Psoas muscle (tissue), 8 donors: ENCODE measurements around the gene OR4M2. TPM values are rescaled to one million over a fixed set of nuclear protein-coding genes. Genes with fewer than 3 reads are reported as not detected.
A peak's percentile ranks its signal among the peaks of the same experiment; 100 is the strongest.
"Not testable (repeated sequence)": the region's sequence is repeated elsewhere in the genome, so short reads cannot be mapped to it uniquely, and the experiment has no call there.

ENCODE experiments used
- ATAC-seq, 4 donors: fragments of 200-7000 bp; cut with Tn5 transposase; one replicate each; pipeline ENCODE4 v1.9.1; 2020; ENCODE audit warnings: moderate library complexity in 3 of 4, mild to moderate bottlenecking in 2 of 4
- DNase-seq, 2 donors: peaks; one replicate each; pipeline ENCODE4 v3.0.0-alpha.2; 2020
- H3K27ac ChIP-seq: fragments of 200-600 bp; one replicate; pipeline ENCODE4 v1.8.0; 2022
- H3K27me3 ChIP-seq, 3 donors: fragments of 200-600 bp in 1 of 3; one replicate each; pipeline versions ENCODE4 v1.6.1 to v1.8.0; 2013 to 2022; ENCODE audit warnings: low read length in 2 of 3, mild to moderate bottlenecking in 2 of 3, moderate library complexity in 1 of 3; ENCODE audit not compliant: insufficient read depth in 3 of 3
- H3K36me3 ChIP-seq, 2 donors: fragments of 200-600 bp in 1 of 2; one replicate each; pipeline versions ENCODE4 v1.6.1 to v1.8.0; 2013 to 2022; ENCODE audit warnings: low read depth in 1 of 2, mild to moderate bottlenecking in 1 of 2, moderate library complexity in 1 of 2; ENCODE audit not compliant: insufficient read depth in 1 of 2
- H3K4me1 ChIP-seq: fragments of 200-600 bp; one replicate; pipeline ENCODE4 v1.8.0; 2022
- H3K4me3 ChIP-seq: fragments of 200-600 bp; one replicate; pipeline ENCODE4 v1.8.0; 2022; ENCODE audit warnings: mild to moderate bottlenecking
- H3K9me3 ChIP-seq: fragments of 200-600 bp; one replicate; pipeline ENCODE4 v1.8.0; 2022
- WGBS, 3 donors: extraction: QIAGEN DNeasy Blood & Tissue Kit; methylation state at CpG; one replicate each; pipeline versions ENCODE4 v1.1.6 to v1.1.7; 2013; 5-methylcytosine and 5-hydroxymethylcytosine counted together
- intact Hi-C, 2 donors: fragments of 100-400 bp; cut with DNase I; formaldehyde crosslinking; loops; one replicate each; pipeline versions ENCODE4 v1.11.0 to v1.14.2; 2022
- long read RNA-seq, 2 donors: library from polyadenylated mRNA; unstranded; transcript quantifications; one replicate each; pipeline ENCODE4 v2.0.0, GENCODE V29; 2021
- polyA plus RNA-seq, 3 donors: library from polyadenylated mRNA; stranded (reverse); fragments of 200-250 nt; gene quantifications; one replicate each; pipeline ENCODE4 v1.2.3, GENCODE V29; 2013
- total RNA-seq, 4 donors: library from RNA; stranded (reverse); fragmentation: NEBNext Ultra II Directional in 2 of 4; extraction: Animal tissue kit (Norgen Biotek cat#: 25700) in 2 of 4; gene quantifications; one replicate each; pipeline versions ENCODE4 v1.2.1 to v1.2.4, GENCODE V29; 2021 to 2023
- donor health status: healthy with polysubstance abuse.
- donor health status: DM: no; HTN: no; CAD: no; lungs with moderate emphysema.
- donor health status: Bipolar disorder and iron deficiency.
- donor health status: healthy.
- donor health status: DM: yes; HTN: yes; CAD: no.
- donor health status: DM: no; HTN: no; CAD: no.
- donor health status: DM: no; HTN: no; CAD: no.
- donor health status: DM: yes; HTN: yes; CAD: no.

OR4M2 gene, protein sequence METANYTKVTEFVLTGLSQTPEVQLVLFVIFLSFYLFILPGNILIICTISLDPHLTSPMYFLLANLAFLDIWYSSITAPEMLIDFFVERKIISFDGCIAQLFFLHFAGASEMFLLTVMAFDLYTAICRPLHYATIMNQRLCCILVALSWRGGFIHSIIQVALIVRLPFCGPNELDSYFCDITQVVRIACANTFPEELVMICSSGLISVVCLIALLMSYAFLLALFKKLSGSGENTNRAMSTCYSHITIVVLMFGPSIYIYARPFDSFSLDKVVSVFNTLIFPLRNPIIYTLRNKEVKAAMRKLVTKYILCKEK
- total RNA-seq = not detected
- polyA plus RNA-seq = not detected
- long read RNA-seq, donor 1 = 0 reads
- long read RNA-seq, donor 2 = 0 reads

DNA sequence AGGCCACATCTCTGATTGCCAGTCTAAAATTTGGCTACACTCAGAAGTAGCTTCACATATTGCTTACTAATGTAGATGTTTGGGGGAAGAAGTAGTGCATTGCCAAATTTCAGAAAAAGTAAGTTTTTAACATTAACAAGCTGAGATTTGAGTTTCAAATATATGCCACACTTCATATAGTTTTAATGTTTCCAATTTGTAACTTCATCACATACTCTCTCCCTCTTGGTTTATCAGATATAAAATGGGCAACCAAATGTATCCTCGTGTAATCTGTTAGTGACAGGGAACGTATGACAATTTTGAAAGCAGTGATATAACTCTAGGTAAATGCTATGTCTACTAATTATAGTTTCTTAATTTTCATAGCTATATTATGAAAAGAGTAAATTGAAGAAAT lies at the start of gene OR4M2:
TSS of gene OR4M2 (plus strand) at position 301 of the 400 bp plus-strand sequence. CDS start at position 399, 98 bp downstream.
- H3K4me3 ChIP-seq, intact Hi-C loops, H3K4me1 ChIP-seq, H3K9me3 ChIP-seq, ATAC-seq, DNase-seq, H3K27me3 ChIP-seq, H3K27ac ChIP-seq, H3K36me3 ChIP-seq: not testable (repeated sequence)
- no CpG with 5 or more reads among the region's 2 CpGs for WGBS, 3 donors

DNA sequence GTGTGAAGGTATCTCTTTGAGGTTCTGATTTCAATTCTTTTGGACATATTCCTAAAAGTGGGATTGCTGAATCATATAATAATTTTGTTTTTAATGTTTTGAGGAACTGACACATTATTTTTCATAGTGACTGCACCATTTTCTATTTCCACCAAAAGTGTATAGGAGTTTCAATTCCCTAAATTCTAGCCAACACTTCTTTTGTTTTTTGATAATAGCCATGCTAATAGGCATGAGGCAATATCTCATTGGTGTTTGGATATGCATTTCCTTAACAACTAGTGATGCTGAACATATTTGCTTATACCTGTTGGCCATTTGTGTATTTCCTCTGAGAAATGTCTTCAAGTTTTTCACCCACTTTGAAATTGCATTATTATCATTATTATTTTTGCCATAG lies 11.1 kb upstream of the OR4M2 start:
- DNase-seq, ATAC-seq, H3K27ac ChIP-seq, H3K9me3 ChIP-seq, intact Hi-C loops, H3K27me3 ChIP-seq, H3K4me3 ChIP-seq, H3K4me1 ChIP-seq, H3K36me3 ChIP-seq: not testable (repeated sequence)

DNA sequence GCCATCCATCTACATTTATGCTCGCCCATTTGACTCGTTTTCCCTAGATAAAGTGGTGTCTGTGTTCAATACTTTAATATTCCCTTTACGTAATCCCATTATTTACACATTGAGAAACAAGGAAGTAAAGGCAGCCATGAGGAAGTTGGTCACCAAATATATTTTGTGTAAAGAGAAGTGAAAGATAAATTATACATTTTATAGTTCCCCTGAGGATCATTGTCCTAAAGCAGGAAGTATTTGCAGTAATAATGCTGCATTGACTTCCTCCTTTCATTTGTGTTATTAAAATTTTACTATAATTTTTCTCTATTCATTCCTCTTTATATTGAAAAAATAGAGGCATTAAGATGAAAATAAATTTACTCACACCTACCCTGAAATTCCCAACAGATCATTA lies 1.1 kb downstream of the OR4M2 start:
- H3K4me1 ChIP-seq, H3K4me3 ChIP-seq, H3K27me3 ChIP-seq, DNase-seq, ATAC-seq, H3K9me3 ChIP-seq, H3K36me3 ChIP-seq, H3K27ac ChIP-seq, intact Hi-C loops: not testable (repeated sequence)
- no CpG with 5 or more reads among the region's 3 CpGs for WGBS, 3 donors

DNA sequence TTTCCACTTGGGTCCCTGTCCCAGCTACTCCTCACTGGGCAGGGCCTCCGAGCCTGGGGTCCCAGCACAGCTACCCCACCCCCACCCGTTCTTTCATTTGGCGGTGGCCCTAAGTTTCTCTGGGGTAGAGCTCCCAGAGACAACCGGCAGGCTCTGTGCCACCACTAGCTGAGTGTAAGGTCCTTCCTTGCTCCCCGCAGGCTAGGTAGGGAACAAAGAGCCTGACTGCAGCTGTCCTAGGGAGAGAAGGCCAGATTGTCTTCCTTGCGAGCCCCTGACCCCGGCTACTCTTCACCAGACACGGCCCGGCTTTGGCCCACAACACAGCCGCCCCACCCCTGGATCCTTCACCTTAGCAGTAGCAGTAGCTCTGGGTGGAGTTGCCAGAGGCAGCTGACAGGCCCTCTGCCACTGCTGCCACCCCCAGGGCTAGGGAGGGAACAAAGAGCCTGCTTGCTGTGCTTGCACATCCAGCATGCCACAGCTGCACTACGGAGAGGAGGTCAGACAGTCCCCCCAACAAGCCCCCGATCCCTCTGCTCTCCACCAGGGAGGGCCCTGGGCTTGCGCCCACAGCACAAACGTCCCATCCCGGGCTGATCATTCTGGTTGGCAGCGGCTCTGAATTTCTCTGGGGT lies 18.4 kb downstream of the OR4M2 start:
- DNase-seq, H3K4me1 ChIP-seq, H3K4me3 ChIP-seq, intact Hi-C loops, H3K27ac ChIP-seq, H3K9me3 ChIP-seq, H3K36me3 ChIP-seq, H3K27me3 ChIP-seq: not testable (repeated sequence)
- peak in 1 of 4 donors; percentile 49 for ATAC-seq
- 41 to 66% methylated on average over 3 of the region's 16 CpGs; no CpG with 5 or more reads in 1 of the 3 donors for WGBS, 3 donors

DNA sequence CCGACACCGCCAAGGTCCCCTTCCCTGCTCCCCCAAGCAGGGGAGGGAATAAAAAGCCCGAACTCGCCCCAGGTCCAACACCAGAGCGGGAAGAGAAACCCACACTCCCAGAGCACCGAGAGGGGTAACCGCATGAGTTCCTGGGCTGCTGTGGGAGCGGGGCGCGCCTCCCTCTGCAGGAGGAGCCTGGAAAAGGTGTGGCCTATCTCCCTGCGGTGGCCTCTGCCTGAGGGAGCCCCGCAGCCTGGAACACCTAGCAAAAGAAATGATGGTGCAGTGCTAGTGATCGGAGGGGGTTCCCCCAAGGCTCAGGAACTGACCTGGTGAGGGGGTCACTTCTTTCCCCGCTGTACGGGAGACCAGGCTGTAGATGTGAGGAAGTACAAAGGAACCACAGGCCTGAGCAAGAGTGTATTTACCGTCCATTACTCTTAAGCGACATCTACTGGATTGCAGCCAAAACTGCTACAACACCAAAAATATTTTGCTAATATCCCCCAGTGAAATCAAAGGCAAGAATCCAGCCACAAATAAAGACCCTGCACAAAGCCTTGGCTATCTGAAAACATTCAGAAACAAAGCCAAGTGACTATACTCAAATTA lies 19.1 kb downstream of the OR4M2 start:
- H3K27ac ChIP-seq, ATAC-seq, H3K27me3 ChIP-seq, DNase-seq, H3K4me1 ChIP-seq, intact Hi-C loops, H3K4me3 ChIP-seq, H3K36me3 ChIP-seq, H3K9me3 ChIP-seq: not testable (repeated sequence)
- WGBS, 3 donors = no CpG with 5 or more reads among the region's 17 CpGs

DNA sequence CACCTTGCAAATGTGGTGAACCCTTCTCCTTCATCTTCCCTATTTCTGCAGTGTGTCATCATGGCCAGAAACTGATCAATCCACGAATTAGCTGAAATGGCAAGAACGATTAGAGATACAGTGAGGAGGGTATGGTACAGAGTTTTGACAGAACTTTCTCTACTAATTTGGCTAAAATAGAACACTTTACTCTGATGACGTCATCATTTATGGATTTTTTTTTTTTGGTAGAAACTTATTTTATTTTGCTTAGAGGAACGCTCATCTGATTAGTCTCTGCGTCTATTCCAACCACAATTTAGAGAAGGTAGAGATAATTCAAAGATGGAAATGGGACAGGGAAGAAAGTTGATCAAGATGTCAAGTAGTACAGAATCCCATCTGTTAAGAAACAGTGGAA lies 41.7 kb downstream of the OR4M2 start:
- H3K4me1 ChIP-seq, DNase-seq, ATAC-seq, intact Hi-C loops, H3K9me3 ChIP-seq, H3K27me3 ChIP-seq, H3K36me3 ChIP-seq, H3K4me3 ChIP-seq, H3K27ac ChIP-seq: not testable (repeated sequence)
- 58 to 67% (median 58%) methylated on average over 5 of the region's 5 CpGs for WGBS, 3 donors

Other genes with a start within 250 kb of the OR4M2 start
- not detected for gene POTEB, start 202.8 kb upstream of the OR4M2 start, total RNA-seq
- not detected for gene POTEB, start 202.8 kb upstream of the OR4M2 start, polyA plus RNA-seq